ENCODE data around the gene ABHD17A.

GRCh38 chr19:1884291-1884718, 991 bp downstream of the ABHD17A start:
- TF ChIP-seq CTCF (IDR thresholded peaks at IDR 0.05 in 2 of 3, conservative IDR thresholded peaks at IDR 0.05 in 1 of 3; ENCODE audit: borderline replicate concordance in 1 of 3, insufficient read depth in 1 of 3, low read depth in 2 of 3, low read length in 2 of 3) (no peak), JUND (IDR thresholded peaks at IDR 0.05) (no peak), EZH2 (IDR thresholded peaks at IDR 0.05) (no peak), POLR2A (IDR thresholded peaks at IDR 0.05; ENCODE audit: borderline replicate concordance, extremely low read depth, insufficient read depth, insufficient read length) (no peak), RAD21 (IDR thresholded peaks at IDR 0.05; ENCODE audit: low read depth) (no peak)
